Testis (tissue), 3 donors: ENCODE data around the gene HOXC12. TPM values are rescaled to one million over a fixed set of nuclear protein-coding genes. Genes with fewer than 3 reads are reported as not detected.

ENCODE experiments used
- DNase-seq: peaks from one replicate; pipeline ENCODE4 v3.0.0-alpha.2; 2019
- H3K27ac ChIP-seq, 2 donors: fragments of 200-600 bp; sonication (generic); one replicate each; pipeline ENCODE4 v1.5.1; 2019
- H3K27me3 ChIP-seq: fragments of 200-600 bp; sonication (generic); one replicate; pipeline ENCODE4 v1.5.1; 2019
- H3K36me3 ChIP-seq: fragments of 200-600 bp; sonication (generic); one replicate; pipeline ENCODE4 v1.5.1; 2017; ENCODE audit warnings: low read depth; ENCODE audit errors: missing control alignments
- H3K4me1 ChIP-seq: fragments of 200-600 bp; sonication (generic); one replicate; pipeline ENCODE4 v1.5.1; 2019
- H3K4me3 ChIP-seq, 2 donors: fragments of 200-600 bp; sonication (generic); one replicate each; pipeline ENCODE4 v1.5.1; 2017 to 2019
- H3K9me3 ChIP-seq: fragments of 200-600 bp; sonication (generic); one replicate; pipeline ENCODE4 v1.5.1; 2017
- POLR2A ChIP-seq: fragments of 450-650 bp; IDR thresholded peaks from one replicate; pipeline ENCODE4 v1.6.1; 2017; ENCODE audit warnings: antibody characterized with exemption, mild to moderate bottlenecking, moderate library complexity
- WGBS, 2 donors: methylation state at CpG; one replicate each; pipeline ENCODE4 v1.1.5; 2018; 5-methylcytosine and 5-hydroxymethylcytosine counted together
- intact Hi-C: fragments of 100-400 bp; cut with DNase I; formaldehyde crosslinking; loops from one replicate; pipeline ENCODE4 v1.15.1; 2023; ENCODE audit warnings: low total_unique reads
- polyA plus RNA-seq: library from polyadenylated mRNA; stranded (reverse); fragments of 350-450 nt; fragmentation: Illumina TruSeq; extraction: RNeasy Lipid Tissue Mini Kit (QIAGEN cat#74804); gene quantifications from one replicate; pipeline ENCODE4 v1.2.3, GENCODE V29; 2014; ENCODE audit warnings: low read depth, low replicate concordance; ENCODE audit not compliant: insufficient read depth
- total RNA-seq, 2 donors: library from RNA; depleted of rRNA; stranded (reverse); fragments of >200 nt; gene quantifications; one replicate each; pipeline ENCODE4 v1.2.3, GENCODE V29; 2016
- TF ChIP-seq, protein P1 (sequence below), 3 experiments: fragments of 450-650 bp in 2 of 3; fragments of 200-600 bp in 1 of 3; sonication (generic) in 1 of 3; IDR thresholded peaks; one replicate each; pipeline ENCODE4 v1.5.1; 2016 to 2019; ENCODE audit warnings: antibody characterized with exemption in 3 of 3, mild to moderate bottlenecking in 2 of 3, moderate library complexity in 1 of 3

HOXC12 gene
- total and polyA plus RNA-seq, 3 donors from 2014 or later, result 0.06 TPM; not detected in 2

DNA sequence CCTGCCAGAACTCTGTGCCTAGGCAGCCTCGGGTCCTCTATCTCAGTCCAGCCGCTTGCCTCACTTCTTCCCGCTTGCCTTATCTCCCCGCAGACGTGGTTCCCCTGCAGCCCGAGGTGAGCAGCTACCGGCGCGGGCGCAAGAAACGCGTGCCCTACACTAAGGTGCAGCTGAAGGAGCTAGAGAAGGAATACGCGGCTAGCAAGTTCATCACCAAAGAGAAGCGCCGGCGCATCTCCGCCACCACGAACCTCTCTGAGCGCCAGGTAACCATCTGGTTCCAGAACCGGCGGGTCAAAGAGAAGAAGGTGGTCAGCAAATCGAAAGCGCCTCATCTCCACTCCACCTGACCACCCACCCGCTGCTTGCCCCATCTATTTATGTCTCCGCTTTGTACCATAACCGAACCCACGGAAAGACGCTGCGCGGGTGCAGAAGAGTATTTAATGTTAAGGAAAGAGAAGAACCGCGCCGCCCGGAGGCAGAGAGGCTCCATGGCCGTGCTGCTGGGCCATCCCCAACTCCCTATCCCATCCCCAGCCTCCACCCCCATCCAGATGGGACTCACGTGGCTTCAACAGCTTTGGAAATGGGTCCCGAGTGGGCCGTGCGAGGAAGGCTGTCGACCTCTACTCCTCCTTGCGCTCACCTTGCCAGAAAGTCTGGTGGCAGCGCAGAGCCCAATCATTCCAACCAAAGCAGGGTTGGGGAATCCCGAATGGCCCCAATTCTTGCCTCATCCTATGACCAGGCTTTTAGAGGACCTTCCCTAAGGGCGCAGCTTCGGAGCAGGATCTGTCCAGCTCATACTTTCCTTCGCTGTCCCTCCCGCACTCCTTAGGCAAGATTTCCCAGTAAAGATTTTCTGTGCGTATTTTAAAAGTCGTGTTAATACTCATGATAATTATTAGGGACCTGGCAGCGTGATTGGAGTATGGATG is 9.5 kb upstream of the HOXC12 start:
- no peaks in the 10 kb centered on the region for H3K4me1 ChIP-seq
- WGBS, 2 donors, result 3 to 6% methylated on average over 40 to 50 of the region's 51 CpGs
- H3K36me3 ChIP-seq, result no peaks in the 10 kb centered on the region
- no peak overlapping the region for H3K4me3 ChIP-seq
- intact Hi-C loops, result no loop called here
- H3K9me3 ChIP-seq, result no peaks in the 10 kb centered on the region
- H3K27ac ChIP-seq, result no peak overlapping the region
- no peaks in the 10 kb centered on the region for H3K27me3 ChIP-seq
- TF ChIP-seq, protein P1, sequence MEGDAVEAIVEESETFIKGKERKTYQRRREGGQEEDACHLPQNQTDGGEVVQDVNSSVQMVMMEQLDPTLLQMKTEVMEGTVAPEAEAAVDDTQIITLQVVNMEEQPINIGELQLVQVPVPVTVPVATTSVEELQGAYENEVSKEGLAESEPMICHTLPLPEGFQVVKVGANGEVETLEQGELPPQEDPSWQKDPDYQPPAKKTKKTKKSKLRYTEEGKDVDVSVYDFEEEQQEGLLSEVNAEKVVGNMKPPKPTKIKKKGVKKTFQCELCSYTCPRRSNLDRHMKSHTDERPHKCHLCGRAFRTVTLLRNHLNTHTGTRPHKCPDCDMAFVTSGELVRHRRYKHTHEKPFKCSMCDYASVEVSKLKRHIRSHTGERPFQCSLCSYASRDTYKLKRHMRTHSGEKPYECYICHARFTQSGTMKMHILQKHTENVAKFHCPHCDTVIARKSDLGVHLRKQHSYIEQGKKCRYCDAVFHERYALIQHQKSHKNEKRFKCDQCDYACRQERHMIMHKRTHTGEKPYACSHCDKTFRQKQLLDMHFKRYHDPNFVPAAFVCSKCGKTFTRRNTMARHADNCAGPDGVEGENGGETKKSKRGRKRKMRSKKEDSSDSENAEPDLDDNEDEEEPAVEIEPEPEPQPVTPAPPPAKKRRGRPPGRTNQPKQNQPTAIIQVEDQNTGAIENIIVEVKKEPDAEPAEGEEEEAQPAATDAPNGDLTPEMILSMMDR (IDR thresholded peaks at IDR 0.05), result no peak
- no peak for TF ChIP-seq POLR2A
- no peak for DNase-seq

DNA sequence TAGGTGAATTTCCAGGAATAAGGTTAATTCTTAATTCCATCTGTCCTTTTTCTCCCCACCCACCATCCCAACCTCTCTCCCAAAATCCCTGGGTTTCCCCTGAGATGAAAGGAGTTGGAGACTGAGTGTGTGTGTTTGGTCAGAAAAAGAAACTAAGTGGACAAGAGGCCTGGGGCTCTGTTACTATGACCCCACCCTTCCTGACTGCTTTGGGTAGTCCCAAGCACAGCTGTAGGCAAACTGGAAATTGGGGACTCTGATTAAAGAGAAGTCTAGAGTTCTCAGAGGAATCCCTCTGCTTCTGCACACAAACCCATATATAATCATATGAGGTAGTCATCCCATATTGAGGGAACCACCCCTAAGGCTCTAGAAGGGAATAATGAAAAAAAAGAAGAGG is 7.0 kb upstream of the HOXC12 start:
- DNase-seq, result no peak
- no peak overlapping the region for H3K4me3 ChIP-seq
- TF ChIP-seq POLR2A, result no peak
- TF ChIP-seq, protein P1 (IDR thresholded peaks at IDR 0.05), result no peak
- peaks cover 11% of the 10 kb centered on the region for H3K4me1 ChIP-seq
- intact Hi-C loops, result no loop called here
- H3K36me3 ChIP-seq, result no peaks in the 10 kb centered on the region
- no peaks in the 10 kb centered on the region for H3K27me3 ChIP-seq
- no peaks in the 10 kb centered on the region for H3K9me3 ChIP-seq
- H3K27ac ChIP-seq, result no peak overlapping the region

DNA sequence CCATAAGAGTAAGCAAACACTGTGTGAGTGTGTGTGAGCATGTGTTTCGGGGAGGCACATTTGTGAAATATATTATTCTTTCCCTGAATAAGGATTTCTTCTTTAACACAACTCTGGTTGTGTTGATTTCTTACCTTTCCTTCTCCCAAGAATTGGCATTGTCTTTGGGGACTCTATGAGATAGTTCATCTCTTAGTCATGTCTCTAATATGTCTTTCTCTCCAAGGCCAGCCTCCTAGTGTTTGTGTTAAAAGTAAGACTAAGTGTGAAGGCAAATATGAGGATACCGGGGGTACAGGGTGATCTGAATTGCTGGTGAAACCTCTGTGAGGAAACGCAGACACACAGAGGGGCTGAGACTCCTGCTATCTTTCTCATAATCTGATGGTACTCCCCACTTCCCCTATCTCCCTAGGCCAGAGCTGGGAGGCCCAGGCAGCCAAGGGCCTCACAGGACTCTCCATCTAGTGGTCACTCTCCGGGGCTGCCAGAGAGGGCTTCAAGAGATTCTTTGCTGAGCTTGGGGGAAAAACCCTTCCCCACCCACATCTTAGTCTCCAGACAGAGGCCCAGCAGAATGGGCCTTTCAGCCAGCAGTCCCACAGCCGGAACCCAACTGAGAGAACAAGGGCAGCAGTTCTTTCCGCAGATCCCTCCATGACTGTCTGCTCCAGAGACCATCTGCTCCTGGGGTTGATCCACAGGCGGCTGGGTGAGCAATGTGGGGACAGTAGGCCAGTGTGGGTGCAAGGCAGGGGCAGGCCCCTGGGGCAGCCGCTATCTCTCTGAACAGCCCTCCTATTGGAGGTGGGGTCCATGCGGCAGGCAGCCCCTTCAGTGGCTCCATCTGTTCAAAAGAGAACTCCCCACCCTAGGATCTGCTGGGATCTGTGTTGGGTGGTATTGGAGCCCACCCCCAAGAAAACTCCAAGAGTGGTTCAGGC is 5.8 kb upstream of the HOXC12 start:
- 57 to 63% methylated on average over 9 of the region's 9 CpGs for WGBS, 2 donors
- Histone ChIP-seq H3K9me3 (no peaks in the 10 kb centered on the region), H3K27me3 (no peaks in the 10 kb centered on the region), H3K27ac (no peak overlapping the region), H3K36me3 (no peaks in the 10 kb centered on the region), H3K4me1 (peaks cover 11% of the 10 kb centered on the region), H3K4me3 (no peak overlapping the region)
- DNase-seq, result no peak
- no peak for TF ChIP-seq POLR2A
- intact Hi-C loops, result no loop called here

DNA sequence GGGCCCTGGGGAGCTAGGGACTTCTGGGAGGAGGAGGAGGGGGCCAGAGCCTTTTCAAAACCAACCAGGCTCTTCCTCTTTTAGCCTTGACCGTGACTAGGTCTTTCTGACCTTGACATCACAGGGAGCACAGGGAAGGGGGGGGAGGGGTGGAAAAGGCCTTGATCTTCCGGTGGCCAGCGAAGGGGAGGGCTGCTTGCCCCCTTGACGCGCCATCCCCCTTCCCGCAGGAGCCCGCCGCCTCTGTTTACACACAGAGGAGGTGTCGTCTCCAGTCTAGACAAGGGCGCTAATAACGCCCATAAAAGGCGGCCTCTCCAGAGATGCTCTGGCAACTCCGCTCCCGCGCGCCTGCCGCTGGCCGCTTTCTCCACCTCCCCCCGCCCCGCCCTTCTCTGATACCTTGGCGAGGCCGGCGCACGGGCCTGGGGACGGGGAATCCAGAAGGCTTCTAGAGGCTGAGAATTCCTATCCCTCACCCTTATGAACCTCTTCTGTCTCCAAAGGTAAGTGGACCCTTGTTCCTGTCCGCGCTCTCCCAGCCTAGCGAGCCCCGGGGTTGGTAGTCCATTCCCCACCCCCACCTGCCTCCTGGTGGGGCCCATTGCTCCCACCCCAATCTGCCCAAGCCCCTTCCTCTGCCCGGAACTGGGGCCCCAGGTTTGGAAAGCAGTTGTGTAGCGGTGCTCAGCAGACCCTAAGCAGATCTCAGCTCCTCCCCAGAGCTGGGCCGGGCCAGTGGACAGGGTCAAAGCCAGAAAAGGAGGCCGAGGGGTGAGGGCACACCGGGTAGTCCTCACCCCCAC is 4.9 kb upstream of the HOXC12 start:
- DNase-seq, result no peak
- Histone ChIP-seq H3K4me3 (no peak overlapping the region), H3K27me3 (no peaks in the 10 kb centered on the region), H3K27ac (no peak overlapping the region), H3K9me3 (no peaks in the 10 kb centered on the region), H3K4me1 (peaks cover 11% of the 10 kb centered on the region), H3K36me3 (no peaks in the 10 kb centered on the region)
- intact Hi-C loops, result no loop called here
- WGBS, 2 donors, result 11 to 12% methylated on average over 17 to 34 of the region's 34 CpGs
- no peak for TF ChIP-seq POLR2A
- TF ChIP-seq, protein P1 (IDR thresholded peaks at IDR 0.05), result no peak
